ENCODE measurements around the gene QRICH1. TPM values are rescaled to one million over a fixed set of nuclear protein-coding genes. Genes with fewer than 3 reads are reported as not detected.

The QRICH1 gene
- total RNA-seq, 6 experiments from 2014 or later: 88.7 to 106 (median 94.6) TPM

- peaks cover 48% of the 10 kb centered on the region for H3K36me3 Mint-ChIP-seq (ENCODE audit: low read depth)
- H3K27ac Mint-ChIP-seq: peak overlapping the region; percentile 95
- peaks cover 54% of the 10 kb centered on the region for H3K4me1 Mint-ChIP-seq (ENCODE audit: low read depth)
- peak overlapping the region; percentile 94 for H3K4me3 Mint-ChIP-seq
- TF ChIP-seq CTCF (IDR thresholded peaks at IDR 0.05): no peak
- no peak for DNase-seq
- peaks cover 10% of the 10 kb centered on the region for H3K27me3 Mint-ChIP-seq (ENCODE audit: insufficient read depth)
- no peaks in the 10 kb centered on the region for H3K9me3 Mint-ChIP-seq
Measured at GRCh38 chr3:49022688-49023171, 71.1 kb downstream of the QRICH1 start.

GRCh38 chr3:49021813-49022687 lies 71.8 kb downstream of the QRICH1 start, which contains the start of gene NDUFAF3:
Gene NDUFAF3, plus strand, starts transcription at chr3:49022121. Its CDS starts 24 bp downstream, at chr3:49022145.
- peaks cover 8% of the 10 kb centered on the region for H3K27me3 Mint-ChIP-seq (ENCODE audit: insufficient read depth)
- peaks cover 41% of the 10 kb centered on the region for H3K36me3 Mint-ChIP-seq (ENCODE audit: low read depth)

GRCh38 chr3:49021213-49021812 lies 72.6 kb downstream of the QRICH1 start:
- peak; percentile 97 for DNase-seq
- Mint-ChIP-seq H3K4me3 (peak overlapping the region; percentile 94), H3K36me3 (ENCODE audit: low read depth) (peaks cover 35% of the 10 kb centered on the region), H3K9me3 (no peaks in the 10 kb centered on the region), H3K4me1 (ENCODE audit: low read depth) (peaks cover 49% of the 10 kb centered on the region), H3K27me3 (ENCODE audit: insufficient read depth) (peaks cover 8% of the 10 kb centered on the region), H3K27ac (peak overlapping the region; percentile 95)
- TF ChIP-seq CTCF (IDR thresholded peaks at IDR 0.05): no peak

More at GRCh38 chr3:49021813-49022687, 71.8 kb downstream of the QRICH1 start, which contains the start of gene NDUFAF3:
- Mint-ChIP-seq H3K4me3 (peak within 1 kb of the TSS; percentile 94), H3K4me1 (ENCODE audit: low read depth) (peaks cover 51% of the 10 kb centered on the region), H3K9me3 (no peaks in the 10 kb centered on the region), H3K27ac (peak within 1 kb of the TSS; percentile 95)
- DNase-seq: peak; percentile 91
- TF ChIP-seq CTCF (IDR thresholded peaks at IDR 0.05): peak; percentile 97

- no peak for DNase-seq
- Mint-ChIP-seq H3K27me3 (ENCODE audit: insufficient read depth) (peaks cover 5% of the 10 kb centered on the region), H3K9me3 (no peaks in the 10 kb centered on the region), H3K36me3 (ENCODE audit: low read depth) (peaks cover 34% of the 10 kb centered on the region), H3K27ac (peak overlapping the region; percentile 95), H3K4me3 (peak overlapping the region; percentile 94), H3K4me1 (ENCODE audit: low read depth) (peaks cover 52% of the 10 kb centered on the region)
- no peak for TF ChIP-seq CTCF (IDR thresholded peaks at IDR 0.05)
Measured at GRCh38 chr3:49020330-49021212, 73.3 kb downstream of the QRICH1 start.

- peaks cover 37% of the 10 kb centered on the region for H3K36me3 Mint-ChIP-seq (ENCODE audit: low read depth)
- peak overlapping the region; percentile 95 for H3K27ac Mint-ChIP-seq
- no peak for TF ChIP-seq CTCF (IDR thresholded peaks at IDR 0.05)
- DNase-seq: no peak
- H3K4me3 Mint-ChIP-seq: peak overlapping the region; percentile 94
- H3K4me1 Mint-ChIP-seq (ENCODE audit: low read depth): peaks cover 49% of the 10 kb centered on the region
- H3K9me3 Mint-ChIP-seq: no peaks in the 10 kb centered on the region
- peaks cover 2% of the 10 kb centered on the region for H3K27me3 Mint-ChIP-seq (ENCODE audit: insufficient read depth)
Measured at GRCh38 chr3:49019941-49020329, 73.9 kb downstream of the QRICH1 start.
